Measurements from ENCODE around the gene SFTA2.
"Not testable (repeated sequence)": the region's sequence is repeated elsewhere in the genome, so short reads cannot be mapped to it uniquely, and the experiment has no call there.

SFTA2 gene

GRCh38 chr6:30907758-30908591, 24.0 kb downstream of the SFTA2 start, which contains the start of gene GTF2H4:
GTF2H4 (plus strand) TSS chr6:30908207.
- DNase-seq (ENCODE audit: low spot score) = peak; percentile 93
- CTCF ChIA-PET = no interaction called here
- TF ChIP-seq, protein P1, sequence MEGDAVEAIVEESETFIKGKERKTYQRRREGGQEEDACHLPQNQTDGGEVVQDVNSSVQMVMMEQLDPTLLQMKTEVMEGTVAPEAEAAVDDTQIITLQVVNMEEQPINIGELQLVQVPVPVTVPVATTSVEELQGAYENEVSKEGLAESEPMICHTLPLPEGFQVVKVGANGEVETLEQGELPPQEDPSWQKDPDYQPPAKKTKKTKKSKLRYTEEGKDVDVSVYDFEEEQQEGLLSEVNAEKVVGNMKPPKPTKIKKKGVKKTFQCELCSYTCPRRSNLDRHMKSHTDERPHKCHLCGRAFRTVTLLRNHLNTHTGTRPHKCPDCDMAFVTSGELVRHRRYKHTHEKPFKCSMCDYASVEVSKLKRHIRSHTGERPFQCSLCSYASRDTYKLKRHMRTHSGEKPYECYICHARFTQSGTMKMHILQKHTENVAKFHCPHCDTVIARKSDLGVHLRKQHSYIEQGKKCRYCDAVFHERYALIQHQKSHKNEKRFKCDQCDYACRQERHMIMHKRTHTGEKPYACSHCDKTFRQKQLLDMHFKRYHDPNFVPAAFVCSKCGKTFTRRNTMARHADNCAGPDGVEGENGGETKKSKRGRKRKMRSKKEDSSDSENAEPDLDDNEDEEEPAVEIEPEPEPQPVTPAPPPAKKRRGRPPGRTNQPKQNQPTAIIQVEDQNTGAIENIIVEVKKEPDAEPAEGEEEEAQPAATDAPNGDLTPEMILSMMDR (conservative IDR thresholded peaks at IDR 0.05; ENCODE audit: low read depth) = no peak
- peak within 1 kb of the TSS; percentile 69 for H3K27ac ChIP-seq
- POLR2A ChIA-PET (ENCODE audit: low non-redundant PET) = interaction anchor here (0.6 to 0.9 kb wide), 2 partner anchors 22 to 23 kb away, joined by 3 to 5 read pairs; no protein-coding TSS in a partner anchor

GRCh38 chr6:30907290-30907757, 24.6 kb downstream of the SFTA2 start:
- CTCF ChIA-PET; DNase-seq (ENCODE audit: low spot score): not testable (repeated sequence)
- POLR2A ChIA-PET (ENCODE audit: low non-redundant PET) = interaction anchor here (0.6 to 0.9 kb wide), 2 partner anchors 21 to 22 kb away, joined by 3 to 5 read pairs; no protein-coding TSS in a partner anchor
- peak overlapping the region; percentile 69 for H3K27ac ChIP-seq

- peak overlapping the region; percentile 13; the same call in 1 of the 2 replicates for H3K27ac ChIP-seq
- ChIA-PET POLR2A (ENCODE audit: low non-redundant PET) (no interaction called here), CTCF (interaction anchor here (0.7 kb wide), 1 partner anchor 78 kb away, joined by 4 read pairs; no protein-coding TSS in a partner anchor)
- no peak for DNase-seq (ENCODE audit: low spot score)
- TF ChIP-seq, protein P1 (conservative IDR thresholded peaks at IDR 0.05; ENCODE audit: low read depth) = no peak
Observed at GRCh38 chr6:30903236-30903635, 28.7 kb downstream of the SFTA2 start.

- peak overlapping the region; percentile 58 for H3K27ac ChIP-seq
- POLR2A ChIA-PET (ENCODE audit: low non-redundant PET) = interaction anchor here (1.0 kb wide), 1 partner anchor 10 kb away, joined by 6 read pairs; no protein-coding TSS in a partner anchor
- CTCF ChIA-PET = interaction anchor here (0.5 to 0.7 kb wide), 2 partner anchors 79 to 154 kb away, joined by 3 to 4 read pairs; no protein-coding TSS in a partner anchor
- DNase-seq (ENCODE audit: low spot score) = no peak
- TF ChIP-seq, protein P1 (conservative IDR thresholded peaks at IDR 0.05; ENCODE audit: low read depth) = no peak
Observed at GRCh38 chr6:30902709-30903108, 29.3 kb downstream of the SFTA2 start.

GRCh38 chr6:30902196-30902595, 29.8 kb downstream of the SFTA2 start:
- DNase-seq (ENCODE audit: low spot score) = peak; percentile 33
- peak overlapping the region; percentile 58 for H3K27ac ChIP-seq
- CTCF ChIA-PET = interaction anchor here (0.5 to 0.6 kb wide), 2 partner anchors 153 to 169 kb away, joined by 3 to 5 read pairs; no protein-coding TSS in a partner anchor
- POLR2A ChIA-PET (ENCODE audit: low non-redundant PET) = interaction anchor here (1.0 kb wide), 1 partner anchor 11 kb away, joined by 6 read pairs; no protein-coding TSS in a partner anchor

- ChIA-PET CTCF (no interaction called here), POLR2A (ENCODE audit: low non-redundant PET) (interaction anchor here (0.6 kb wide), 2 partner anchors 71 to 547 kb away, joined by 3 to 4 read pairs; no protein-coding TSS in a partner anchor)
- DNase-seq (ENCODE audit: low spot score) = no peak
- TF ChIP-seq, protein P1 (conservative IDR thresholded peaks at IDR 0.05; ENCODE audit: low read depth) = no peak
- H3K27ac ChIP-seq = peak overlapping the region; percentile 33
Observed at GRCh38 chr6:30901436-30901835, 30.5 kb downstream of the SFTA2 start.

- TF ChIP-seq, protein P1 (conservative IDR thresholded peaks at IDR 0.05; ENCODE audit: low read depth) = no peak
- CTCF ChIA-PET = interaction anchor here (0.6 kb wide), 1 partner anchor 163 kb away, joined by 4 read pairs; no protein-coding TSS in a partner anchor
- peak overlapping the region; percentile 33 for H3K27ac ChIP-seq
- POLR2A ChIA-PET (ENCODE audit: low non-redundant PET) = no interaction called here
- no peak for DNase-seq (ENCODE audit: low spot score)
Observed at GRCh38 chr6:30900863-30901417, 31.0 kb downstream of the SFTA2 start.

All from RWPE1 (cell line).